ENCODE data around the gene LMOD1. TPM values are rescaled to one million over a fixed set of nuclear protein-coding genes. Genes with fewer than 3 reads are reported as not detected.

Gene LMOD1
- total and polyA plus RNA-seq, 2 of the 8 experiments (the other 6 are each of a cell fraction or from before 2014, with no cell fraction given): 0.77 to 1.4 TPM

- peak overlapping the region; percentile 77; the same call in 1 of the 2 replicates for H2BK12ac ChIP-seq (ENCODE audit: low read depth, low read length)
- 0 out of 7 replicates have a peak overlapping the region, but pooled peaks of 1 of the 4 experiments have one; percentile 8 for H3K9ac ChIP-seq (replicated peaks in 1 of 4; ENCODE audit: extremely low read depth in 1 of 4, low read depth in 3 of 4, low read length in 3 of 4)
- H2BK20ac ChIP-seq (ENCODE audit: low read length): peak overlapping the region; percentile 97; the same call in 1 of the 2 replicates
- H2BK5ac ChIP-seq (ENCODE audit: low read depth, low read length): peak overlapping the region; percentile 91; the same call in 1 of the 2 replicates
- H2AK5ac ChIP-seq (ENCODE audit: low read depth, low read length): peak overlapping the region; percentile 54; the same call in 1 of the 2 replicates
- WGBS, 2 experiments (ENCODE audit: extremely low coverage in 1 of 2, insufficient coverage in 1 of 2, insufficient read length in 1 of 2, insufficient replicate concordance in 2 of 2, low coverage in 1 of 2, low lambda C conversion rate in 2 of 2, missing lambda C conversion rate in 1 of 2): 23% methylated on average over 8 of the region's 10 CpGs; no CpG with 5 or more reads in 1 of the 2 experiments
- no peaks in the 10 kb centered on the region for H3K36me3 ChIP-seq (ENCODE audit: control insufficient read depth in 2 of 4, insufficient read depth in 4 of 4, low read length in 3 of 4)
- no peaks in the 10 kb centered on the region for H3K27me3 ChIP-seq (replicated peaks in 1 of 4; ENCODE audit: control insufficient read depth in 3 of 4, extremely low read depth in 1 of 4, insufficient read depth in 3 of 4, low read length in 3 of 4)
- H3K4me2 ChIP-seq (ENCODE audit: insufficient read depth in 1 of 2, low read depth in 2 of 2, low read length in 2 of 2): peak overlapping the region in 1 of 2 experiments; percentile 32; a peak in 1 of 4 replicates
- peak overlapping the region; percentile 46; the same call in 1 of the 2 replicates for H2BK15ac ChIP-seq (ENCODE audit: low read length)
- H3K56ac ChIP-seq (replicated peaks; ENCODE audit: insufficient read length, low read depth, low read length): no peak overlapping the region
- H3K14ac ChIP-seq (ENCODE audit: insufficient read length): no peak overlapping the region
- no peak overlapping the region for H2BK120ac ChIP-seq (replicated peaks; ENCODE audit: low read depth, low read length)
- no peak overlapping the region; the same call in 1 of the 2 replicates for H3K18ac ChIP-seq (ENCODE audit: extremely low read depth, low read length)
- H3K79me1 ChIP-seq (ENCODE audit: low read depth, low read length): no peaks in the 10 kb centered on the region
- peak overlapping the region; percentile 37; the same call in 1 of the 2 replicates for H2AFZ ChIP-seq (ENCODE audit: low read length)
- H3K23ac ChIP-seq (ENCODE audit: insufficient read length): no peak overlapping the region
- no peaks in the 10 kb centered on the region; the same call in none of the 2 replicates for H3K23me2 ChIP-seq (ENCODE audit: low read depth, low read length)
- H3K4me1 ChIP-seq (replicated peaks in 1 of 4; ENCODE audit: control insufficient read depth in 3 of 4, insufficient read depth in 4 of 4, low read length in 3 of 4): peaks cover 6 to 21% (median 16%) of the 10 kb centered on the region in 4 experiments
- DNase-seq (ENCODE audit: low read depth in 1 of 2, low spot score in 2 of 2) (peak; percentile 86 to 98), FAIRE-seq (peak; percentile 92)
- no peak overlapping the region for H3K4me3 ChIP-seq (ENCODE audit: extremely low read depth in 1 of 4, insufficient read depth in 2 of 4, low read depth in 3 of 4, low read length in 4 of 4)
- H4K91ac ChIP-seq (replicated peaks; ENCODE audit: insufficient read length, low read length): no peak overlapping the region
- no peak overlapping the region for H3K27ac ChIP-seq (ENCODE audit: low read depth, low read length)
- ChIA-PET CTCF (ENCODE audit: partially characterized antibody) (interaction anchor here (0.7 to 14.8 kb wide), 48 partner anchors 9 to 461 kb away, joined by 3 to 244 read pairs (median 7); partner anchors contain the start of genes ELF3, GPR37L1, LMOD1 and RNPEP), POLR2A (ENCODE audit: partially characterized antibody) (interaction anchor here (0.6 to 9.6 kb wide), 16 partner anchors 9 to 114 kb away, joined by 3 to 117 read pairs (median 5); partner anchors contain the start of genes ELF3, LMOD1, RNPEP and TIMM17A)
- no peak overlapping the region for H3K4ac ChIP-seq (replicated peaks; ENCODE audit: insufficient read length, low read depth, low read length)
- no peaks in the 10 kb centered on the region for H3K9me3 ChIP-seq (ENCODE audit: insufficient read depth in 2 of 2, low read depth in 1 of 2, low read length in 1 of 2)
- no peaks in the 10 kb centered on the region for H4K20me1 ChIP-seq (replicated peaks in 1 of 2; ENCODE audit: control insufficient read depth in 1 of 2, insufficient read depth in 2 of 2, low read length in 2 of 2)
- no peak overlapping the region for H4K8ac ChIP-seq (ENCODE audit: extremely low read depth, insufficient read depth, low read length)
- H4K5ac ChIP-seq (ENCODE audit: insufficient read length, low read depth, low read length): no peak overlapping the region
- H3K79me2 ChIP-seq (ENCODE audit: control insufficient read depth in 1 of 2, insufficient read depth in 2 of 2, low read length in 2 of 2): no peaks in the 10 kb centered on the region
- peak; percentile 88 for TF ChIP-seq CREB1 (IDR thresholded peaks at IDR 0.05)
- no peak for TF ChIP-seq MAX (IDR thresholded peaks at IDR 0.05)
- TF ChIP-seq BCL11A (IDR thresholded peaks at IDR 0.05; ENCODE audit: low read depth in 2 of 2, low read length in 2 of 2): no peak
- peak; percentile 33; the same call in 1 of the 2 replicates for TF ChIP-seq TBP (IDR thresholded peaks at IDR 0.05; ENCODE audit: low read depth, low read length)
- TF ChIP-seq POLR2AphosphoS5 (IDR thresholded peaks at IDR 0.05; ENCODE audit: low read depth, low read length): no peak; the same call in 1 of the 2 replicates
- TF ChIP-seq ATF2 (IDR thresholded peaks at IDR 0.05; ENCODE audit: low read length): peak; percentile 100
- no peak for TF ChIP-seq TEAD4 (IDR thresholded peaks at IDR 0.05; ENCODE audit: low read depth, low read length)
- no peak for TF ChIP-seq EZH2 (IDR thresholded peaks at IDR 0.05; ENCODE audit: low read depth, low read length, severe bottlenecking)
Observed at GRCh38 chr1:201895913-201896807, 50.2 kb downstream of the LMOD1 start.
